Mucosa of rectum (tissue), 2 donors: ENCODE measurements around the gene VGLL2.

Source experiments
- H3K27ac ChIP-seq, 2 donors: one replicate each; pipeline ENCODE4 v1.7.0; 2013; ENCODE audit warnings: inconsistent platforms in 2 of 2, low read depth in 2 of 2, low read length in 2 of 2
- H3K27me3 ChIP-seq, 2 donors: one replicate each; pipeline ENCODE4 v1.7.0; 2013; ENCODE audit warnings: low read length in 2 of 2; ENCODE audit not compliant: control insufficient read depth in 2 of 2, insufficient read depth in 2 of 2
- H3K36me3 ChIP-seq, 2 donors: one replicate each; pipeline ENCODE4 v1.7.0; 2013; ENCODE audit warnings: low read length in 2 of 2; ENCODE audit not compliant: control insufficient read depth in 2 of 2, insufficient read depth in 2 of 2
- H3K4me1 ChIP-seq, 2 donors: one replicate each; pipeline ENCODE4 v1.7.0; 2013; ENCODE audit warnings: low read length in 2 of 2, mild to moderate bottlenecking in 1 of 2; ENCODE audit not compliant: control insufficient read depth in 2 of 2, insufficient read depth in 2 of 2
- H3K4me3 ChIP-seq, 2 donors: one replicate each; pipeline ENCODE4 v1.7.0; 2013; ENCODE audit warnings: low read length in 2 of 2
- H3K9ac ChIP-seq, 2 donors: one replicate each; pipeline ENCODE4 v1.7.0; 2013; ENCODE audit warnings: low read length in 2 of 2, low read depth in 1 of 2, mild to moderate bottlenecking in 1 of 2
- H3K9me3 ChIP-seq, 2 donors: one replicate each; pipeline ENCODE4 v1.7.0; 2013; ENCODE audit warnings: low read length in 2 of 2; ENCODE audit not compliant: control insufficient read depth in 2 of 2
- donor health status: healthy.
- donor health status: Normal muscosa, but diverticular disease.

VGLL2 gene

DNA sequence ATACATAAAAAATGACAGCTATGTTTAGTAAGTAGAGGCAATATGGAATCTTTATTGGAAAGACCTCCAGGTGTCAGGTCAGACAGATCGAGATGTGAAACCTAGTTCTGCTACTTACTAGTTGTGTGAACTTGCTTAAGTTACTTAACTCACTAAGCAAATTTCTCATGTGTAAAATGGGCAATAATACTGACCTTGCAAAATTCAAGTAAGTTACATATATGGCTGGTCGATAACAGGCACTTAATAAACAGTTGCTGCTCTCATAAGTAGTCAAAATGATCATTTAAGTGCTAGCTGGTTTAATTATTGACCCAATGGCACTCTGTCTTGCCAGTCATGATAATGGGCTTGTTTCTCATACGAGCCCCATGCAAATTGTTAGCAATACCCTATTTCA lies 46.0 kb downstream of the VGLL2 start:
- Histone ChIP-seq H3K27me3 (no peaks in the 10 kb centered on the region), H3K9me3 (no peaks in the 10 kb centered on the region), H3K4me3 (no peak overlapping the region), H3K36me3 (no peaks in the 10 kb centered on the region), H3K27ac (no peak overlapping the region), H3K9ac (no peak overlapping the region), H3K4me1 (no peaks in the 10 kb centered on the region)

DNA sequence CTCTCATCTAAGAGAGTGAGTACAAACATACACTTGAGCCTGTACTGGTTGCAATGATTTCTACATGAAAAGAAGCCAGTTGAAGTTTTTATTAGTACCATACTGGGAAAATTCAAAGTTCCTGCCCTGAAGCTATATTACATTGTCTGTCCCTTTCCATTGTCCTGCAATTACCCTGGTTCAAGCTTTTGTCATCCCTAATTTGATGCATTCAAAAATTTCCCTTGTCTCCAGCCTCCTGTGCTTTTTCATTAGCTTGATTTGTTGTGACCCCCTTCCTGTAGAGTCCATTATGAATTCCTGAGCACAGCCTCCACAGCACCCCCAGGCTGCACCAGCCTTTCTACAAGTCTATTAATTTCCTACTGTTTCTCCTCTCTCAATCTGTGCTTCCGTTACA lies 46.4 kb downstream of the VGLL2 start:
- Histone ChIP-seq H3K4me3 (no peak overlapping the region), H3K9ac (no peak overlapping the region), H3K9me3 (no peaks in the 10 kb centered on the region), H3K4me1 (no peaks in the 10 kb centered on the region), H3K36me3 (no peaks in the 10 kb centered on the region), H3K27me3 (no peaks in the 10 kb centered on the region), H3K27ac (no peak overlapping the region)

DNA sequence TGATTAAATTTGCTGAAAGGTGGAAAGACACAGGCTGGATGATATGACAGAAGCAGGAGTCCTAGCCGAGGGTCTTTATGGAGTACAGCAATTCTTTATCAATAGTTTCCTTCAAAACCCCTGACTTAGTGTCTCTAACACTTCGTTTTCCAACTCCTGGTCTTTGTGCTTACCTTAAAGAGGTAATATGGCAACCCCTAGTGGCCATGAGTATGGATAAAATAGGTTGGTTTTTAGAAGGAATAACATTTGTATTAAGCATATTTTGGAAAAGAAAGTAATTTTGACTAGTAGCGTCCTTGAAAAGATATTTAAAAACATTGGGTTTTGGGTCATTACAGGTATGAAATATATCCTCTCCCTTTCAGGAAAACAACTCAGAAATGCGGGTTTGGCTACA lies 51.9 kb downstream of the VGLL2 start:
- no peak overlapping the region for H3K4me3 ChIP-seq
- no peak overlapping the region for H3K27ac ChIP-seq
- H3K27me3 ChIP-seq: no peaks in the 10 kb centered on the region
- no peak overlapping the region for H3K9ac ChIP-seq
- no peaks in the 10 kb centered on the region for H3K36me3 ChIP-seq
- no peaks in the 10 kb centered on the region for H3K4me1 ChIP-seq
- no peaks in the 10 kb centered on the region for H3K9me3 ChIP-seq
